Measurements from ENCODE around the gene SPIRE2.
"Not testable (repeated sequence)": the region's sequence is repeated elsewhere in the genome, so short reads cannot be mapped to it uniquely, and the experiment has no call there.

SPIRE2 gene

DNA sequence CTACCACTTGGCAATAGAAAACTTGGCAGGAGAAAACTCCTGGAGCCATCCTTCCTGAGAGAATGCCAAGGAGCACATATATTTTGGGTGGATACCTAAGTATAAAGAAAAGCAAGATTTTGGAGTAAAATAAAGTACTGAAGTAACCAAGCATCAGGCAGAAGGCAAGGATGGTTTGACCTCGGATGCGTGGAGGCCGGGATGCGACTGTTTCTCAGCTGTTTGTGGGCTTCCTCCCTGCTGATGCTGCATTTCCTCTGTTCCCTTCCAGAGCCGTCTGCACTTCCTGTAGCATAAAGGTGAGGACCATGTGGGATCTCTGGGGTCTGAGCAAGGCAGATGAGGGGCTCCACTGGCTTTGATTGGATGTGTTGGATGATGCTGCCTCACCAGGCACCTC, 39.6 kb downstream of the SPIRE2 start:
- no peak for DNase-seq

GRCh38 chr16:89869911-89870310, 41.6 kb downstream of the SPIRE2 start:
- DNase-seq = no peak

GRCh38 chr16:89870440-89870839, 42.2 kb downstream of the SPIRE2 start:
- no peak for DNase-seq

DNA sequence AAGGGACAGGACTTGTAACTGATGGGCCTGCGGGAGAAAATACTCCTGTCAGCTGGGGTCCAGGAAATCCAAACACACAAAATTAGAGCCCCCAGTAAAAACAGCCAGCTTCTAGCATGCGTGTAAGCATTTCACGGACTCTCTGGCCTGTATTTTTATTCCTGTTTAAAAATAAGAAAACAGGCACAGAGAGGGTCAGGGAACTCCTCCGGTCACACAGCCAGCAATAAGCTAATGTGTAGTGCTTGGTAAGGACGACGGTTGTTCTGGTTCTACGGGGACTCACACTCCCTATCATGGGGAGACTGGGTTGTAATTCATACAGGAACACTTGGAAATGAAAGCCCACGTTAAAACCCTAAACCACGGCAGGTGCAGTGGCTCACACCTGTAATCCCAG, 43.6 kb downstream of the SPIRE2 start:
- DNase-seq = no peak

GRCh38 chr16:89873109-89873971, 45.1 kb downstream of the SPIRE2 start, which contains the start of gene TCF25:
Gene TCF25 (plus strand): TSS chr16:89873592. CDS start chr16:89873668, 76 bp downstream.
- peak; percentile 66 to 84 for DNase-seq

GRCh38 chr16:89873972-89874689, 45.9 kb downstream of the SPIRE2 start:
- peak; percentile 70 to 84 for DNase-seq

GRCh38 chr16:89879123-89879522, 50.8 kb downstream of the SPIRE2 start:
- not testable (repeated sequence) for DNase-seq

GRCh38 chr16:89880477-89881367, 52.4 kb downstream of the SPIRE2 start:
- DNase-seq = no peak

DNA sequence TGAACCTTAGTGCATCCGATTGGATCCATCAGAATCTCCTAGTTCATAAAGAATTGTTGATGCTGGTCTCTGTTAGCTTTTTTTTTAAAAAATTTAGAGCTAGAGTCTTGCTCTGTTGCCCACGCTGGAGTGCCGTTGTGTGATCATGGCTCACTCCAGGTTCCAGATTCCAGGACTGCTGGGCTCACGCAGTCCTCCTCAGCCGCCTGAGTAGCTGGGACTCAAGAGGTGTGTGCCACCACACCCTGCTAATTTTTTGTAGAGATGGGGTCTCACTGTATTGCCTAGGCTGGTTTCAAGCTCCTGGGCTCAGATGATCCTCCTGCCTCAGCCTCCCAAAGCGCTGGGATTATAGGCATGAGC, 53.1 kb downstream of the SPIRE2 start:
- no peak for DNase-seq

DNA sequence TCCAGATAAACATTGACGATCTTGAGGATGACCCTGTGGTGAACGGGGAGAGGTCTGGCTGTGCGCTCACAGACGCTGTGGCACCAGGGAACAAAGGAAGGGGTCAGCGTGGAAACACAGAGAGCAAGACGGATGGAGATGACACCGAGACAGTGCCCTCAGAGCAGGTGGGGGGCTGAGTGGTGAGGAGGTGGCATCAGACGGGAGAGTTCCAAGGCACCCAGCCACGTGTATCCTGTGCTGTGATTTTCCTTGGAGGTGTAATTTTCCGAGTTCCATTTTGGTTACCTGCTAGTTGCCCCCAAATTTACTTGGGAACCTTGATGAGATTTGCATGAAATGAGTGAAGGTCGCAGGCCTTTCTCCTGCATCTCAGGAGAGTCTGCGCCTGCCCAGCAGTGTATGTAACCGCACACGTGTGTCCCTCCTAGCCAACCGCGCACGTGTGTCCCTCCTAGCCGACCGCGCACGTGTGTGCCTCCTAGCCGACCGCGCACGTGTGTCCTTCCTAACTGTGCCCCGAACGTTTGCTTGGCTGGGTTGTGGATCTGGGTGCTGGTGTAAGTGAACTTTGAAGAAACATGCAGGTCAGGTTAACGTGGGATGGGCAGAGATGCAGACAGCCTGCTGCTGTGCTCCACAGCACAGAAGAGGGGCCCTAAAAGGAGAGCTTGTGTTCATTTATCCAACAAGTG, 55.2 kb downstream of the SPIRE2 start:
- no peak for DNase-seq

GRCh38 chr16:89884041-89884421, 55.8 kb downstream of the SPIRE2 start:
- no peak for DNase-seq

GRCh38 chr16:89887243-89887642, 59.0 kb downstream of the SPIRE2 start:
- no peak for DNase-seq

DNA sequence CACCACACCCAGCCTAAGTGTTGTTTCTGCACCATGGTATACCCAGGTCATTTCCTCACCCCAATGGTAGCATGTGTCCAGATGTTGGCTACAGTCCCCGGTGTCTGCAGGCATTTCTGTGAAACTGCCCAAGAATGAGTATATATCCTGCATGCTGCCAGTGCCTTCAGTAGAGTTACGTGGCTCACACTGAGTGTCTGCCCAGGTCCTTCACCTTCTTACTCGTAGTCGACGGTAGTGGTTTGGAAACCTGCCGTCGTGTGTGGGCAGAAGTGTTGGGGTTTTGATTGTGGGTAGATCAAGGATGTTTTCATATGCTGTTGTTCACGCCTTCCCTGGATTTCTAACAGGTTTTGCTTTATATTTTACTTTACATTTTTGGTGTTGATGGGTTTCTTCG, 61.9 kb downstream of the SPIRE2 start:
- DNase-seq = no peak

GRCh38 chr16:89890886-89891657, 62.8 kb downstream of the SPIRE2 start:
- no peak for DNase-seq

- no peak for DNase-seq
Observed at GRCh38 chr16:89892055-89892630, 63.9 kb downstream of the SPIRE2 start.

- no peak for DNase-seq
Observed at GRCh38 chr16:89892635-89893034, 64.4 kb downstream of the SPIRE2 start.

- DNase-seq = no peak
Observed at GRCh38 chr16:89893642-89894548, 65.6 kb downstream of the SPIRE2 start.

GRCh38 chr16:89895482-89896250, 67.4 kb downstream of the SPIRE2 start:
- no peak for DNase-seq

DNA sequence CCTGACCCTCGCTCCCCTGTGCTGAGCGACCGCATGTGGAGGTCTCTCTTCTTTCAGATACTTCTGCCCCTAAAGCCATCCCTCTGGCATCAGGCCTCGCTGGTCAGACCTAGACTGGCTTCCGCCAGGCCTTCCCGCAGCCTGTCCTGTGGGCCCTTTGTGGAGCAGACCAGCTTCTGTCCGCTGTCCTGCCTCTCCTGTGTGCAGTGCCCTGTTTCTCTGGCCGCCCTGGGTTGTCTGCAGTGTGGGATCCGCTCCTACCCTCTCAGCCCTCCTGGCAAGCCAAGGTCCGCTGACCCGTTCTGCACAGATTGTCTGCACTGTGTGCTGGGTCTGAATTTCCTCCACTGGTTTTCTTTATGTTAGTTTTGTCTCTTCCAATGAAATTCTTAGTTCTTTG, 68.9 kb downstream of the SPIRE2 start:
- DNase-seq = no peak

All from NCI-H2081 (cell line).